ES-I3 (cell line): Measurements from ENCODE around the gene CPEB3.
A peak's percentile ranks its signal among the peaks of the same experiment; 100 is the strongest.
"Not testable (repeated sequence)": the region's sequence is repeated elsewhere in the genome, so short reads cannot be mapped to it uniquely, and the experiment has no call there.

Experiments
- H3K36me3 ChIP-seq: 2 replicates; pipeline ENCODE4 v1.6.1; 2013; ENCODE audit warnings: mild to moderate bottlenecking, low read length, control low read depth, moderate library complexity; ENCODE audit not compliant: insufficient read depth
- H3K4me1 ChIP-seq: 2 replicates; pipeline ENCODE4 v1.6.1; 2013; ENCODE audit warnings: mild to moderate bottlenecking, control low read depth, low read length; ENCODE audit not compliant: insufficient read depth
- H3K9ac ChIP-seq: 2 replicates; pipeline ENCODE4 v1.6.1; 2013; ENCODE audit warnings: low read depth, mild to moderate bottlenecking, low read length, moderate library complexity
- H3K9me3 ChIP-seq: 2 replicates; pipeline ENCODE4 v1.6.1; 2013; ENCODE audit warnings: mild to moderate bottlenecking, low read length, moderate library complexity; ENCODE audit not compliant: control insufficient read depth, insufficient read depth

The CPEB3 gene

DNA sequence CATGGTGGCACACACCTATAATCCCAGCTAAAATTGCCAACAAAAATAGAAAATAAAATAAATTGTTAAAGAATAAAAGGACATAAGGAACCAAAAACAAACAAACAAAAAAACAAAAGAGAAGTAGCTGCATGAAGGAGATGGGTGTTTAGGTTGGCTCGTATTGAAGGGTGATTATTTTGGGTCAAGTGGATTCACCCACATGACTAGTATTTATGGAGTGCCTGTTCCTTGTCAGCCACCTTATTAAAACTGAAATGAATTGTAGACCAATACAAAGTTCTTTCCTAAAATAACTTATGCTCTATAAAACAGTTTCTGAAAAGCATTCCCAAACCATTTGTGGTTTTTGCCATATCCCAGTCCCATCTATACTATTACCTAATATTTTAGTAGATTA lies 228.6 kb downstream of the CPEB3 start:
- H3K9me3 ChIP-seq: no peaks in the 10 kb centered on the region
- H3K4me1 ChIP-seq: no peaks in the 10 kb centered on the region
- no peak overlapping the region for H3K9ac ChIP-seq
- no peaks in the 10 kb centered on the region for H3K36me3 ChIP-seq

DNA sequence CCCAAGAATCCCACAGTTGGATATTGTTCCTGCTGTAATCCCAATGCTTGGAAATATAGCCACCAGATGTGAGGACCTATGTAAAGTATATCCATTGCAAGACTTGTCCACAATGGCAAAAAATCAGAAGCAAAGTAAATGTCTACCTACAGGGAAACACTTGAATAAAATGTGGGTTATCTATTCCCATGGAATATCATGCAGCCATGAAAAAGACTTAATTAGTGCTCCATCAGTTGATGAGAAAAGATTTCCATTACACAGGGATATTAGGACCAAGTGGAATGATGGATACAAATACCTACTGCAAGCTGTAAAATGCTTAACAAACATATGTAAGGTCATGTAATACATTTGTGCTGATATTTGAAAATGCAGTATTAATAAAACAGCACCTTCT lies 236.1 kb downstream of the CPEB3 start:
- H3K4me1 ChIP-seq: no peaks in the 10 kb centered on the region
- no peaks in the 10 kb centered on the region for H3K36me3 ChIP-seq
- no peaks in the 10 kb centered on the region for H3K9me3 ChIP-seq
- no peak overlapping the region for H3K9ac ChIP-seq

DNA sequence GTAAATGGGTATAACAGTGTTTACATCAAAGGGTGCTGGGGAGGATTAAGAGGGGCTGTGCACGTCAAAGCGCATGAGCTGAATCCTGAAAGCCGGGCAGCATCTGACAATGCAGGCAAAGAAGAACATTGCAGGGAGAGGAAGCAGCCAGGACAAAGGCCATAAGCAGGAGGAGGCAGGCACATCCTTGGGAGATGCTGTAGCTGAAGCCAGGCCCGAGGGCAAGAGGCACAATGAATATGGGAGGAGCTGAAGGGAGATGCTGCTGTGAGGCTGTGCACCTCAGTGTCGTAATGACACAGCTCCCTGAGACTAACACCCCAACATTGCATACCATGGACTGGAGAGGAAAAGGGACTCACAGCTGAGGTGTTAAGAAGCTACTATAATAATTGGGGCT lies 238.1 kb downstream of the CPEB3 start:
- H3K9ac ChIP-seq: no peak overlapping the region
- no peaks in the 10 kb centered on the region for H3K4me1 ChIP-seq
- no peaks in the 10 kb centered on the region for H3K9me3 ChIP-seq
- no peaks in the 10 kb centered on the region for H3K36me3 ChIP-seq

DNA sequence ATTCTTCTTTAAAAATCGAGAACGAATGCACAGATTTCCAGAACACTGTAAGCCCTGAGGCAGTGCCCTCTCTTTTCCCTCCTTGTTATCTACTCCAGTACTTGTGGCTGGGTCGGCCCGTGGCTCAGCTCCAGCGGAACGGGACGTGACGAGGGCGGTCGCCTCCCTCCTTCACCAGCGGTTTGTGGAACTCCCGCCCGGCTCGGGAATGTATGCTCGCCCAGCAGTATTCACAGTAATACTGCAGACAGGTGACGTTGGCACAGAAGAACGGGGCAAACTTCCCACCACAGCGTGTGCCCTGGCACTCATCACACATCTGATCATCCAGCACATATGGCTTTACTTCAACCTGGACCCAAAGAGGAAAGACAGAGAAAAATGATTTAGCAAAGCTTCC lies 238.8 kb downstream of the CPEB3 start:
- Histone ChIP-seq H3K9me3 (no peaks in the 10 kb centered on the region), H3K9ac (no peak overlapping the region), H3K36me3 (no peaks in the 10 kb centered on the region), H3K4me1 (no peaks in the 10 kb centered on the region)

DNA sequence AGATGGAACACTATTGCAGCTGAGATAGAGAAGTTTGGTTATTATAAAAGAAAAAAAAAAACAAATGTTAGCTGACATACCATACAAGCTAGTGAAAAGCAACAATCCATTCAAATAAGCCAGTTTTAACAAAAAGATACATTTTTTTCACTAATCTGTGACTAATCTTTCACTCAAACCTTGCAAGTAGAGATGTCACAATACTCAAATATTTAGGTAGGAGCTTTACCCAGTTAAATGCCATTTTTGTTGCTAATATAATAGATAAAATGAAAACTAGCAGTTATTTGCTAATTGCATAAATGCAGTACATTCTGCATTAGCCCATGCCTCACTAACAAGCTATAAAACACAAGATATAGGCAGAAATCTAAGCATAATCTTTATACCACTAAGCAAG lies 243.7 kb downstream of the CPEB3 start:
- H3K9ac ChIP-seq: no peak overlapping the region
- no peaks in the 10 kb centered on the region for H3K9me3 ChIP-seq
- peaks cover 2% of the 10 kb centered on the region; the same call in 1 of the 2 replicates for H3K4me1 ChIP-seq
- no peaks in the 10 kb centered on the region for H3K36me3 ChIP-seq

DNA sequence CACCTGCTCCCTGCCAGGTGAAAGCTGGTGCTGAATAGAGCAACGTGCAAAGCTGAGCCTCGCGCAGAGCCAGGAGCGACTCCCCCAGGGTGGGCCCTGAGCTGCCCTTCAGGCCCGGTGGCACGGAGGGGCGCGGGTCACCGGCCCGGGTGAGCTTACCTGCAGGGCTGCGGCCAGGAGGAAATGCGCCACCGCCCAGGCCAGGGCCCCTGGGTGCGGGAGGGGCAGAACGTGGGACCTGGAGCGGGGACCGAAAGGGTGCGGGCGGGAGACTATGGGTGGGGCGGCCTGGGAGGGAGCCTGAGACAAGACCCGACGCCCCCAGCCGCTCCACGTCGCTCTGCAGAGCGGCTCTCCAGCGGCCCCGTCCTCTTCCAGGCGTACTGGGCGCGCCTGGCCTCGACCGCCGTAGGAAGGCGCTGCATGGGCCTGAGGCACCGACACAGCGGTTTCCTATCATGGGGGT lies 245.2 kb downstream of the CPEB3 start:
- H3K36me3 ChIP-seq: no peaks in the 10 kb centered on the region
- H3K9me3 ChIP-seq: no peaks in the 10 kb centered on the region
- peak overlapping the region; percentile 29; the same call in 1 of the 2 replicates for H3K9ac ChIP-seq
- peaks cover 2% of the 10 kb centered on the region; the same call in 1 of the 2 replicates for H3K4me1 ChIP-seq

DNA sequence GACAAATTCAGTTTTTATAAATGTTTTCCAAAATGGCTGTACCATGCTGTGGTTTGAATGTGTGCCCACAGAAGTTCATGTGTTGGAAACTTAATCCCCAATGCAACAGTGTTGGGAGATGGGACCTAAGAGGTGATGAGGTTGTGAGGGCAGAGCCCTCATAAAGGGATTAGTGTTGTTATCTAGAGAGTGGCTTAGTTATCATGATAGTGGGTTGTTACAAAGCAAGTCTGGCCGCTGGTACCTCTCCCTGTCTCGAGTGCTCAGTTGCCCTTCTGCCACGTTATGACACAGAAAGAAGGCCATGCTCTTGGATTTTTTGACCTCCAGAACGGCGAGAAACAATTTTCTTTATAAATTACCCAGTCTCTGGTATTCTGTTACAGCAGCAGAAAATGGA lies 248.3 kb downstream of the CPEB3 start:
- no peak overlapping the region for H3K9ac ChIP-seq
- H3K9me3 ChIP-seq: no peaks in the 10 kb centered on the region
- peaks cover 2% of the 10 kb centered on the region; the same call in 1 of the 2 replicates for H3K4me1 ChIP-seq
- no peaks in the 10 kb centered on the region for H3K36me3 ChIP-seq

DNA sequence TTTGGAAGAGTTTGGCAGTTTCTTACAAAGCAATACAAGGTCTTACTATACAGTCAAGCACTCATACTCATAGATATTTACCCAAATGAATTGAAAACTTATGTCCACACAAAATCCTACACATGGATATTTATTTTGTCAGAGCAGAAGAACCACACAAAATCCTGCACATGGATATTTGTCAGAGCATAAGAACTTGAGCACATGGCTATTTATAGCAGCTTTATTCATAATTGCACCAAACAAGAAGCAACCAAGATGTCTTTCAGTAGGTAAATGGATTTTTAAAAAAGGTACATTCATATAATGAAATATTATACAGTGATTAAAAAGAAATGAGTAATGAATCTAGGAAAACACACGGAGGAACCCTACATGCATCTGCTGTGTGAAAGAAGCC lies 251.9 kb downstream of the CPEB3 start:
- no peaks in the 10 kb centered on the region for H3K4me1 ChIP-seq
- no peaks in the 10 kb centered on the region for H3K36me3 ChIP-seq
- no peak overlapping the region for H3K9ac ChIP-seq
- no peaks in the 10 kb centered on the region for H3K9me3 ChIP-seq

DNA sequence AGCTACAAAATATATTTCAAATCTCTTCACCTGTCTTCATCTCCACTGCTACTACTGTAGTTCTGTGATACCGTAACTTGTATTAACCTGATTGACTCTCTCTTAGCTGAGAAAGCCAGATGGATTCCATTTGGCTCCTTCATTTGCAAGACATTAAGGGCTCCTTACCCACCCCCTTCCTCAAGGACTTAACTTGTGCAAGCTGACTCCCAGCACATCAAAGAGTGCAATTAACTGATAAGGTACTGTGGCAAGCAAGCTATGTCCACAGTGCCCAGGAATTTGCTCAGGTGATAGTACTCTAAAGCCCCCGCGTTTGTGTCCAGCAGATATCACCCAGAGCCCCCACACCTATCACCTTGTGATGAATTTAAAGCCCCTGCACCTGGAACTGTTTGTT lies 257.8 kb downstream of the CPEB3 start:
- H3K9ac ChIP-seq, H3K9me3 ChIP-seq, H3K36me3 ChIP-seq: not testable (repeated sequence)
- peaks cover 15% of the 10 kb centered on the region; the same call in 1 of the 2 replicates for H3K4me1 ChIP-seq

DNA sequence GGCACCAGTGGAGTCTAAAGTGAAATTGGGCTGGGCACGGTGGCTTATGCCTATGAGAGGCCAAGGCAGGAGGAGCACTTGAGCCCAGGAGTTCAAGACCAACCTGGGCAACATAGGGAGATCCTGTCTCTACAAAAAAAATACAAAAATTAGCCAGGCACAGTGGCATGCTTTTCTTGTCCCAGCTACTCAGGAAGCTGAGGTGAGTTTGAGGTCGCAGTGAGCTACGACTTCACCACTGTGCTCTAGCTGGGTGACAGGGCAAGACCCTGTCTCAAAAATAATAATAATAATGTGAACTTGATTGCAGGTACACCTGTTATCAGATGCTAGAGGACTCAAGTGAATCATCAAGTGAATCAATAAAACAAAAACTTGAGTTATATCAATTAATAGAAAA lies 259.3 kb downstream of the CPEB3 start:
- no peak overlapping the region for H3K9ac ChIP-seq
- H3K36me3 ChIP-seq: peaks cover 4% of the 10 kb centered on the region; the same call in 1 of the 2 replicates
- H3K9me3 ChIP-seq: no peaks in the 10 kb centered on the region
- H3K4me1 ChIP-seq: peaks cover 15% of the 10 kb centered on the region; the same call in 1 of the 2 replicates

DNA sequence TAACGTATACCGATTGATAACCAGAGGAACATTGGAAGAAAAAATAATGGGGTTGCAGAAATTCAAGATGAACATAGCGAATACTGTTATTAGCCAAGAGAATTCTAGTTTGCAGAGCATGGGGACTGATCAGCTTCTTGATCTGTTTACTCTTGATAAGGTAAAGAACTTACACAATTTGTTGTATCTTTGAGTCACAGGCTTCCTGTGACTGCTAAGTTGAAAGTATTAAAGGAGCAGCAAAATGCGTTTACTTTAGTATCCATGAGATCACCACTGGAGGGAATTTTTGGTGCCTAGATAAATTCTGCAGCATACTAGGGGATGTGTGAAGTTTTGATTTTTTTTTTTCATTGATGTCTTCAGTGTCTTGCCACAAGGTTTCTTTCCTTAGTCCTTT lies 263.7 kb downstream of the CPEB3 start:
- Histone ChIP-seq H3K36me3 (peaks cover 7% of the 10 kb centered on the region; the same call in 1 of the 2 replicates), H3K9me3 (no peaks in the 10 kb centered on the region), H3K4me1 (no peaks in the 10 kb centered on the region), H3K9ac (no peak overlapping the region)

DNA sequence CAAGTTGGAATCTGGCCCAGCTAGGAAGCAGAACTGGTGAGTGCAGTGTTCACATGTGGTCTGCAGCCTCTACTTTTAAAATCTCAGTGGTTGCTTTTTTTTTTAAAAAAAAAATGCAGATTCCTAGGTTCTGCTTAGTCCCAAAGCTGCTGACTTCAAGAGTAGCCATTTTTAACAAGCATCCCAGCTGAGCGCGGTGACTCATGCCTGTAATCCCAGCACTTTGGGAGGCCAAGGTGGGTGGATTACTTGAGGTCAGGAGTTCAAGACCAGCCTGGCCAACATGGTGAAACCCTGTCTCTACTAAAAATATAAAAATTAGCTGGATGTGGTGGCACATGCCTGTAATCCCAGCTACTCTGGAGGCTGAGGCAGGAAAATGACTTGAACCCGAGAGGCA lies 265.5 kb downstream of the CPEB3 start:
- H3K9ac ChIP-seq, H3K36me3 ChIP-seq, H3K9me3 ChIP-seq, H3K4me1 ChIP-seq: not testable (repeated sequence)

DNA sequence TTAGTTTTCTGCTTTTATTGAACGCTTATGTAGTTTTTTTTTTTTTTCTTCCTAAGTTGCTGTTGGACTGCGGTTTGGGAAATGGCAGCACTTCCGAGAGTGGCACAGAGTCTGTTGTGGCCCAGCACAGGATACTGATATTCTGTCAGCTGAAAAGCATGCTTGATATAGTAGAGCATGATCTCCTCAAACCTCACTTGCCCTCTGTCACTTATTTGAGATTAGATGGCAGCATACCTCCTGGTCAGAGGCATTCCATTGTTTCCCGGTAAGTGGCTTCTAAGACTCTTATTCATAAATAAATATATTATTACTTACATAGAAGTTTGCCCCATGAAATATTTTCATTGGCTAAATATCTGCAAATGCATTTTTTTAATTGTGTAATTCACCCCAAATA lies 266.2 kb downstream of the CPEB3 start:
- H3K9ac ChIP-seq: no peak overlapping the region
- no peaks in the 10 kb centered on the region for H3K4me1 ChIP-seq
- peaks cover 7% of the 10 kb centered on the region for H3K36me3 ChIP-seq
- H3K9me3 ChIP-seq: no peaks in the 10 kb centered on the region

DNA sequence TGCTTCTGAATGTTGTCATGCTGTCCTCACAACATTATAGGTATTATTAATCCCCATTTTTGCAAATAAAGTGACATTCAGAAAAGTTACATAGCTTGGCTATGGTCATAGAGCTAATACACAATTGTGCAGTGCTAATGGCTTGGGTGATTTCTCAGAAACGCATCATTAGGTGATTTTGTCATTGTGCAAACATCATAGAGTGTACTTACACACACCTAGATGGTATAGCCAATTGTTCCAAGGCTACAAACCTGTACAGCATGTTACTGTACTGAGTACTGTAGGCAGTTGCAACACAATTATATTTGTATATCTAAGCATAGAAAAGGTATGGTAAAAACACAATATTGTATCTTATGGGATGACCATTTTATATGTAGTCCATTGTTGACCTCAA lies 276.3 kb downstream of the CPEB3 start:
- Histone ChIP-seq H3K36me3 (peaks cover 3% of the 10 kb centered on the region), H3K9me3 (no peaks in the 10 kb centered on the region; the same call in 1 of the 2 replicates), H3K9ac (no peak overlapping the region), H3K4me1 (no peaks in the 10 kb centered on the region)

DNA sequence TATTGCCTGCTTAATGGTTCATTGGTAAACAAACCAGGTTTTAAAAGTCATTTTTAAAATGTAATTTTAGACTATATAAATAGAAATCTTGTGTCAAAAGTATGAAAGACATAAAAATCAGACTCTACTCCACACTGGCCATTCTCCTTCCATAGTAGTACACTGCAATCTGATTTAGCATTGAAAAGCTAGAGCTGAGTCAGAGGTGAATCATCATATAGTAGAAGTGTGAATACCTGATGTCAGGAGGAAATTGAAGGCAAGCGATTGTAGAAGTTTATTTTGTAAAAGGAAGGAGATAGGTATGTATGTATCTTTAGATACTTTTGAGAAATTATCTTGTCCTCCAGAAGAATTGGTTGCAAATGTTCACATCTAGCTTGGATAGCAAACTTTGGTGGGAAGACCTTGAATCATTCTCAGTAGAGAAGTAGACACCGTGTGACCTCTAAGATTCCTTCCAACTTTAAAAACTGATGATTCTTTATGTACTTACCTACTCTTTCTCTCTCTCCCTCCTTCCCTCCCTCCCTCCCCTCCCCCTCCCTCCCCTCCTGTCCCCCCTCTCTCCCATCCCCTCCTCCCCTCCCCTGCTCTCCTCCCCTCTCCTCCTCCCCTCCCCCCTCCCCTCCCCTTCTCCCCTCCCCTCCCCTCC lies 279.2 kb downstream of the CPEB3 start:
- Histone ChIP-seq H3K36me3 (peaks cover 2% of the 10 kb centered on the region), H3K9me3 (no peaks in the 10 kb centered on the region; the same call in 1 of the 2 replicates), H3K4me1 (no peaks in the 10 kb centered on the region), H3K9ac (no peak overlapping the region)
